K562 (cell line): ENCODE measurements around the gene GGT5.

Experiments used
- FOSL1 ChIP-seq: fragments of 200-800 bp; sonication (Bioruptor generic); conservative IDR thresholded peaks from 2 replicates; pipeline ENCODE4 v1.6.1; 2016; ENCODE audit warnings: missing genetic modification characterization, missing compliant biosample characterization
- KDM1A ChIP-seq, 2 experiments: fragments of 450-650 bp; IDR thresholded peaks; 2 replicates each; pipeline ENCODE4 v1.6.1; 2016; ENCODE audit warnings: mild to moderate bottlenecking in 2 of 2
- PBX2 ChIP-seq, 2 experiments: IDR thresholded peaks in 1 of 2; conservative IDR thresholded peaks in 1 of 2; 2 replicates each; pipeline ENCODE4 v1.6.1; 2016; ENCODE audit warnings: low read depth in 2 of 2, mild to moderate bottlenecking in 1 of 2, missing compliant biosample characterization in 1 of 2, missing genetic modification characterization in 1 of 2, moderate library complexity in 1 of 2
- POLR2A ChIP-seq: fragments of 450-650 bp; conservative IDR thresholded peaks from 2 replicates; pipeline ENCODE4 v1.6.1; 2016
- RNF2 ChIP-seq: sonication (generic); IDR thresholded peaks from 2 replicates; pipeline ENCODE4 v1.6.1; 2016
- SMAD1 ChIP-seq: fragments of 150-350 bp; IDR thresholded peaks from 2 replicates; pipeline ENCODE4 v1.6.1; 2014; ENCODE audit warnings: low read length, low read depth; ENCODE audit not compliant: partially characterized antibody
- ZBTB8A ChIP-seq: fragments of 450-650 bp; IDR thresholded peaks from 2 replicates; pipeline ENCODE4 v1.6.1; 2018; ENCODE audit warnings: mild to moderate bottlenecking, moderate library complexity; ENCODE audit not compliant: partially characterized antibody
- ZNF274 ChIP-seq: IDR thresholded peaks from 2 replicates; pipeline ENCODE4 v1.6.1; 2011; ENCODE audit warnings: low read depth, mild to moderate bottlenecking, low read length, moderate library complexity, borderline replicate concordance
- ZNF778 ChIP-seq: fragments of 450-650 bp; formaldehyde crosslinking; IDR thresholded peaks from 2 replicates; pipeline ENCODE4 v1.4.0; 2020; ENCODE audit warnings: mild to moderate bottlenecking, moderate library complexity
- ZSCAN29 ChIP-seq: fragments of 450-650 bp; IDR thresholded peaks from 2 replicates; pipeline ENCODE4 v1.6.1; 2017

GRCh38 chr22:24178021-24178431 is 66.9 kb downstream of the GGT5 start:
- TF ChIP-seq KDM1A (IDR thresholded peaks at IDR 0.05) = no peak
- no peak for TF ChIP-seq POLR2A
- TF ChIP-seq RNF2 = no peak
- TF ChIP-seq FOSL1 (tag) = no peak
- no peak for TF ChIP-seq ZNF778 (CRISPR knock-in tag)
- TF ChIP-seq ZSCAN29 = no peak
- no peak for TF ChIP-seq ZNF274
- TF ChIP-seq PBX2 (CRISPR knock-in tag; IDR thresholded peaks at IDR 0.05; ENCODE audit: low read depth) = no peak
- no peak for TF ChIP-seq PBX2 (tag; conservative IDR thresholded peaks at IDR 0.05; ENCODE audit: low read depth)
- TF ChIP-seq ZBTB8A = no peak
- TF ChIP-seq SMAD1 = no peak
